ENCODE results near the gene EFCAB11.

EFCAB11 gene

DNA sequence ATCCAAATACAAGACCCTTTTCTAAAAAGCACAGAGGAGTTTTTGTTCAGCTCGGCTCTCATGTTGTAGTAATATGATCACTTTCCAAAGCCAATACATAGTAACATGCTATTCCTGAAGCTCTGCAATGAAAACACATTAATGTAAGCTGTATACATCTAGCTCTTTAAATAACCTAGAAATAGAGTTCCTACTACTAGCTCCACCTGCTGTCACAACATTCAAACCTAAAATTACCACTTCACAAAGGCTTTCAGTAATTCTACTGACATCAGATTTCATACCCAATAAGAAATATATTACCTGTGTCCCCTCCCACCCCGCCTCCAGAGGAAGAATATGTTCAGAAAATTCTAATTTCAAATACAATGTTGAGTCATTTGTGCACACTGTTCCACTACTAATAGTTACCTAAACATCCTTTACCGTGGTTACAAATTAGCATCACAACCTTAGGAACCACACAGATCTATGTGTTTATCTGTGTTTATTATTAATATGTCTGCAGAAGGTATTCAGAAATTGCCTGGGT, 17.8 kb downstream of the EFCAB11 start:
- Histone ChIP-seq H3K9ac (ENCODE audit: low read depth, low read length, poor library complexity, severe bottlenecking) (no peak overlapping the region), H3K9me2 (replicated peaks; ENCODE audit: low read depth, low read length) (no peaks in the 10 kb centered on the region), H3K4me1 (ENCODE audit: insufficient read depth, low read length, poor library complexity, severe bottlenecking) (no peaks in the 10 kb centered on the region), H3K4me3 (ENCODE audit: low read length, poor library complexity, severe bottlenecking) (no peak overlapping the region), H3K27me3 (ENCODE audit: insufficient read depth, low read length, poor library complexity, severe bottlenecking) (no peaks in the 10 kb centered on the region), H2AFZ (ENCODE audit: low read length) (no peak overlapping the region), H4K20me1 (ENCODE audit: insufficient read depth, low read length, poor library complexity, severe bottlenecking) (no peaks in the 10 kb centered on the region), H3F3A (ENCODE audit: low read depth) (no peaks in the 10 kb centered on the region), H3K4me2 (ENCODE audit: low read depth, low read length, poor library complexity, severe bottlenecking) (no peak overlapping the region), H3K79me2 (ENCODE audit: insufficient read depth, low read length) (no peaks in the 10 kb centered on the region), H3K36me3 (ENCODE audit: insufficient read depth, low read length) (peaks cover 3% of the 10 kb centered on the region; the same call in 1 of the 2 replicates), H3K9me3 (ENCODE audit: insufficient read depth, low read depth, low read length) (no peaks in the 10 kb centered on the region)
- TF ChIP-seq, protein P1, sequence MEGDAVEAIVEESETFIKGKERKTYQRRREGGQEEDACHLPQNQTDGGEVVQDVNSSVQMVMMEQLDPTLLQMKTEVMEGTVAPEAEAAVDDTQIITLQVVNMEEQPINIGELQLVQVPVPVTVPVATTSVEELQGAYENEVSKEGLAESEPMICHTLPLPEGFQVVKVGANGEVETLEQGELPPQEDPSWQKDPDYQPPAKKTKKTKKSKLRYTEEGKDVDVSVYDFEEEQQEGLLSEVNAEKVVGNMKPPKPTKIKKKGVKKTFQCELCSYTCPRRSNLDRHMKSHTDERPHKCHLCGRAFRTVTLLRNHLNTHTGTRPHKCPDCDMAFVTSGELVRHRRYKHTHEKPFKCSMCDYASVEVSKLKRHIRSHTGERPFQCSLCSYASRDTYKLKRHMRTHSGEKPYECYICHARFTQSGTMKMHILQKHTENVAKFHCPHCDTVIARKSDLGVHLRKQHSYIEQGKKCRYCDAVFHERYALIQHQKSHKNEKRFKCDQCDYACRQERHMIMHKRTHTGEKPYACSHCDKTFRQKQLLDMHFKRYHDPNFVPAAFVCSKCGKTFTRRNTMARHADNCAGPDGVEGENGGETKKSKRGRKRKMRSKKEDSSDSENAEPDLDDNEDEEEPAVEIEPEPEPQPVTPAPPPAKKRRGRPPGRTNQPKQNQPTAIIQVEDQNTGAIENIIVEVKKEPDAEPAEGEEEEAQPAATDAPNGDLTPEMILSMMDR (conservative IDR thresholded peaks at IDR 0.05; ENCODE audit: low read length): peak; percentile 30
- no peak for TF ChIP-seq EZH2phosphoT487 (IDR thresholded peaks at IDR 0.05; ENCODE audit: borderline replicate concordance)

DNA sequence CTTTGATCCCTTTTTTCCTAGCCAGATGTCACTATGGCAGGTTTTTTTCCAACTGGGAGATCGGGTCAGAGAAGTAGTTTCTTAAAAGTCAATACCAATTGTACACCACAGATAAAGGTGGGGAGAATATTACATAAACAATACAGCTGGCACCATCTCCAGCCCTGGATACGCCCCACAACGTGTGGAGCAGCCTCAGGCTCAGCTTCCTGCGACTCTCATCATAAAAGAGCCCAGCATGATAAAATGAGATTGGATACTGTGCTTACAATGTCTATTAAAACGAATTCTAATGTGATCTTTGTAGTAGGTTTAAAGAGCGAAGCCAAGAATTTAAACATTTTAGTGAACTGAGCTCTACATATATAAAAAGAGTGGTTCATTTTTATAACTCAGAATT, 21.5 kb downstream of the EFCAB11 start:
- H3K4me2 ChIP-seq (ENCODE audit: low read depth, low read length, poor library complexity, severe bottlenecking): no peak overlapping the region
- no peak overlapping the region for H3K9ac ChIP-seq (ENCODE audit: low read depth, low read length, poor library complexity, severe bottlenecking)
- H3K9me3 ChIP-seq (ENCODE audit: insufficient read depth, low read depth, low read length): no peaks in the 10 kb centered on the region
- TF ChIP-seq, protein P1 (conservative IDR thresholded peaks at IDR 0.05; ENCODE audit: low read length): no peak
- no peak for TF ChIP-seq EZH2phosphoT487 (IDR thresholded peaks at IDR 0.05; ENCODE audit: borderline replicate concordance)
- H3K9me2 ChIP-seq (replicated peaks; ENCODE audit: low read depth, low read length): no peaks in the 10 kb centered on the region
- H3K79me2 ChIP-seq (ENCODE audit: insufficient read depth, low read length): no peaks in the 10 kb centered on the region
- no peaks in the 10 kb centered on the region for H4K20me1 ChIP-seq (ENCODE audit: insufficient read depth, low read length, poor library complexity, severe bottlenecking)
- H2AFZ ChIP-seq (ENCODE audit: low read length): no peak overlapping the region
- H3K36me3 ChIP-seq (ENCODE audit: insufficient read depth, low read length): peaks cover 10% of the 10 kb centered on the region; the same call in 1 of the 2 replicates
- H3K27me3 ChIP-seq (ENCODE audit: insufficient read depth, low read length, poor library complexity, severe bottlenecking): no peaks in the 10 kb centered on the region
- H3F3A ChIP-seq (ENCODE audit: low read depth): no peaks in the 10 kb centered on the region
- H3K4me1 ChIP-seq (ENCODE audit: insufficient read depth, low read length, poor library complexity, severe bottlenecking): no peaks in the 10 kb centered on the region
- no peak overlapping the region for H3K4me3 ChIP-seq (ENCODE audit: low read length, poor library complexity, severe bottlenecking)

DNA sequence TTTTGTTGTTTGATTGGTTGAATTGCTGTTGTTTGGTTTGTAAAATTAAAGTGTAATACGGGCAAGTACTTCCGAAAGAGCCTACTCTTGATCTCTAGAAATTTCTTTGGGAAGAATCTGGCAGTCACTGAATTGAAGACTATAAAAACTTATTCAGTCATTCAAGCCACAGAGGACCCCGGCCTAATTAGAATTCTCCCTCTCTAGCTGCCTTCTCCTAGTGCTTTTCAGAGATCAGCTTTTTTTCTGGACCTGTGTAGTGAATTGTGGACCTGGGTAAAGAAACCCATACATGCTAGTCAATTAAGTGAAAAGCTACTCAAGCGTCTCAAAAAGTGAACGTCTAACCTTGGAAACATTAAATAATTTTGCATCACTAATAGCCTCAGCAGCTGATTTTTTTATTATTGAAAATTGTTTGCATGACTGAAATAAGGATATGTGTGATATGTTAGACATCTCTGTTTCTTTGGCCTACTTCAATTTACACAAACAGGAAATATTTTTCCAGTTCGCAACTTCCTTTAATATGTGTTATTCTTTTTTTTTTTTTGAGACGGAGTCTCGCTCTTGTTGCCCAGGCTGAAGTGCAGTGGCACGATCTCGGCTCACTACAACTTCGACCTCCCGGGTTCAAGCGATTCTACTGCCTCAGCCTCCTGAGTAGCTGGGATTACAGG, 27.2 kb downstream of the EFCAB11 start:
- peaks cover 12% of the 10 kb centered on the region; the same call in 1 of the 2 replicates for H3K36me3 ChIP-seq (ENCODE audit: insufficient read depth, low read length)
- no peaks in the 10 kb centered on the region for H4K20me1 ChIP-seq (ENCODE audit: insufficient read depth, low read length, poor library complexity, severe bottlenecking)
- H3K4me1 ChIP-seq (ENCODE audit: insufficient read depth, low read length, poor library complexity, severe bottlenecking): no peaks in the 10 kb centered on the region
- no peak overlapping the region for H2AFZ ChIP-seq (ENCODE audit: low read length)
- H3K9me3 ChIP-seq (ENCODE audit: insufficient read depth, low read depth, low read length): no peaks in the 10 kb centered on the region
- H3K4me2 ChIP-seq (ENCODE audit: low read depth, low read length, poor library complexity, severe bottlenecking): no peak overlapping the region
- no peaks in the 10 kb centered on the region for H3K79me2 ChIP-seq (ENCODE audit: insufficient read depth, low read length)
- H3F3A ChIP-seq (ENCODE audit: low read depth): no peaks in the 10 kb centered on the region
- H3K9me2 ChIP-seq (replicated peaks; ENCODE audit: low read depth, low read length): no peaks in the 10 kb centered on the region
- H3K27me3 ChIP-seq (ENCODE audit: insufficient read depth, low read length, poor library complexity, severe bottlenecking): no peaks in the 10 kb centered on the region
- no peak for TF ChIP-seq EZH2phosphoT487 (IDR thresholded peaks at IDR 0.05; ENCODE audit: borderline replicate concordance)
- TF ChIP-seq, protein P1 (conservative IDR thresholded peaks at IDR 0.05; ENCODE audit: low read length): no peak
- no peak overlapping the region for H3K4me3 ChIP-seq (ENCODE audit: low read length, poor library complexity, severe bottlenecking)
- no peak overlapping the region for H3K9ac ChIP-seq (ENCODE audit: low read depth, low read length, poor library complexity, severe bottlenecking)
